Measurements from ENCODE around the gene GABRE.
"Not testable (repeated sequence)": the region's sequence is repeated elsewhere in the genome, so short reads cannot be mapped to it uniquely, and the experiment has no call there.

Gene GABRE

GRCh38 chrX:151962034-151962433, 12.4 kb downstream of the GABRE start:
- no peak for DNase-seq

- DNase-seq = no peak
These were observed 16.4 kb downstream of the GABRE start for GRCh38 chrX:151958101-151958500.

- no peak for DNase-seq
These were observed 19.7 kb downstream of the GABRE start for GRCh38 chrX:151954730-151955129.

GRCh38 chrX:151938172-151938571, 36.3 kb downstream of the GABRE start:
- DNase-seq = no peak

- no peak for DNase-seq
These were observed 39.1 kb downstream of the GABRE start for GRCh38 chrX:151935358-151935757.

- no peak for DNase-seq
These were observed 45.4 kb downstream of the GABRE start for GRCh38 chrX:151929126-151929525.

GRCh38 chrX:151923648-151924047, 50.8 kb downstream of the GABRE start:
- no peak for DNase-seq

- DNase-seq = no peak
These were observed 51.8 kb downstream of the GABRE start for GRCh38 chrX:151922692-151923091.

- DNase-seq = no peak
These were observed 52.6 kb downstream of the GABRE start for GRCh38 chrX:151921866-151922265.

- DNase-seq = no peak
These were observed 53.2 kb downstream of the GABRE start for GRCh38 chrX:151921292-151921691.

- DNase-seq = no peak
These were observed 53.9 kb downstream of the GABRE start for GRCh38 chrX:151920530-151920929.

GRCh38 chrX:151920101-151920500, 54.4 kb downstream of the GABRE start:
- no peak for DNase-seq

- no peak for DNase-seq
These were observed 54.9 kb downstream of the GABRE start for GRCh38 chrX:151919610-151920009.

GRCh38 chrX:151918736-151919135, 55.7 kb downstream of the GABRE start:
- DNase-seq = not testable (repeated sequence)

- DNase-seq = no peak
These were observed 61.7 kb downstream of the GABRE start, which contains the start of gene MAGEA4 for GRCh38 chrX:151912780-151913179. Gene MAGEA4 (plus strand): TSS chrX:151912889. CDS start chrX:151923665, 10,776 bp downstream.

GRCh38 chrX:151912221-151912620, 62.3 kb downstream of the GABRE start:
- no peak for DNase-seq

- no peak for DNase-seq
These were observed 69.5 kb downstream of the GABRE start for GRCh38 chrX:151904989-151905388.

Measured in NK-92 treated with Interleukin-12 subunit alpha and Interleukin-12 subunit beta, amount 100 ng/mL, for 24 hours (cell line).